K562 (cell line): ENCODE results near the gene C16orf95. TPM values are rescaled to one million over a fixed set of nuclear protein-coding genes. Genes with fewer than 3 reads are reported as not detected.

ENCODE experiments used
- CHD4 ChIP-seq: fragments of 200-600 bp; sonication (generic); IDR thresholded peaks from 3 replicates; pipeline ENCODE4 v1.6.1; 2012; ENCODE audit warnings: low read depth, mild to moderate bottlenecking, mixed read lengths, low read length, inconsistent platforms; ENCODE audit not compliant: insufficient read depth, insufficient replicate concordance, poor library complexity, severe bottlenecking
- EHMT2 ChIP-seq: fragments of 450-650 bp; IDR thresholded peaks from 2 replicates; pipeline ENCODE4 v1.6.1; 2018; ENCODE audit warnings: antibody characterized with exemption
- NR2F6 ChIP-seq: fragments of 450-650 bp; formaldehyde crosslinking; IDR thresholded peaks from 2 replicates; pipeline ENCODE4 v1.4.0; 2020; ENCODE audit warnings: mild to moderate bottlenecking
- PHF21A ChIP-seq: fragments of 450-650 bp; IDR thresholded peaks from 2 replicates; pipeline ENCODE4 v1.6.1; 2017; ENCODE audit warnings: low read depth, borderline replicate concordance
- RBBP5 ChIP-seq: fragments of 200-600 bp; sonication (generic); IDR thresholded peaks from 2 replicates; pipeline ENCODE4 v1.6.1; 2012; ENCODE audit warnings: borderline replicate concordance, mild to moderate bottlenecking, low read length, control low read depth, inconsistent platforms; ENCODE audit not compliant: insufficient read depth, poor library complexity, severe bottlenecking
- RCOR1 ChIP-seq, 2 experiments: IDR thresholded peaks; 2 replicates each; pipeline ENCODE4 v1.6.1; 2012; ENCODE audit warnings: low read depth in 2 of 2, low read length in 2 of 2, borderline replicate concordance in 1 of 2, improper control_type of control experiment in 1 of 2
- RUNX1 ChIP-seq: sonication (generic); IDR thresholded peaks from 2 replicates; pipeline ENCODE4 v1.6.1; 2016; ENCODE audit warnings: antibody characterized with exemption, low read depth
- TCF3 ChIP-seq: sonication (generic); formaldehyde crosslinking; IDR thresholded peaks from 2 replicates; pipeline ENCODE4 v1.4.0; 2020; ENCODE audit warnings: mild to moderate bottlenecking, missing genetic modification reagents
- TSHZ1 ChIP-seq: fragments of 250-450 bp; sonication (Bioruptor Pico); IDR thresholded peaks from 2 replicates; pipeline ENCODE4 v1.4.0; 2020; ENCODE audit warnings: mild to moderate bottlenecking, moderate library complexity
- USF1 ChIP-seq: sonication (generic); formaldehyde crosslinking; IDR thresholded peaks from 2 replicates; pipeline ENCODE4 v1.9.0; 2022; ENCODE audit warnings: mild to moderate bottlenecking, missing genetic modification reagents
- ZNF561 ChIP-seq: fragments of 450-650 bp; formaldehyde crosslinking; conservative IDR thresholded peaks from 2 replicates; pipeline ENCODE4 v1.4.0; 2020; ENCODE audit warnings: mild to moderate bottlenecking, moderate library complexity
- polyA plus RNA-seq, 8 experiments: library from polyadenylated mRNA; depleted of rRNA in 4 of 8; stranded (reverse) in 5 of 8; unstranded in 3 of 8; fragments of >200 nt; fragmentation: Nextera tagmentation in 2 of 8; fragmentation: Illumina TruSeq in 1 of 8; extraction: Ambion mirVana in 2 of 8; extraction: Trizol in 1 of 8; gene quantifications; 2 replicates each; pipeline versions ENCODE4 v1.2.1 to v1.2.3, GENCODE V29; 2011 to 2014; ENCODE audit warnings: inconsistent platforms in 1 of 8, missing spikeins in 1 of 8
- total RNA-seq, 7 experiments: library from RNA; depleted of rRNA in 6 of 7; stranded (reverse); fragments of >200 nt in 6 of 7; fragmentation: Illumina TruSeq in 2 of 7; extraction: Trizol in 2 of 7; gene quantifications; 2 replicates each; pipeline versions ENCODE4 v1.2.1 to v1.2.3, GENCODE V29; 2011 to 2021; ENCODE audit warnings: low replicate concordance in 1 of 7

Gene C16orf95
- total and polyA plus RNA-seq, 9 of the 15 experiments (the other 6 are each of a cell fraction or from before 2014, with no cell fraction given) = 6.5 to 20.5 (median 9.4) TPM

- no peak for TF ChIP-seq USF1 (CRISPR knock-in tag)
- TF ChIP-seq CHD4 = no peak
- TF ChIP-seq RCOR1 (IDR thresholded peaks at IDR 0.05; ENCODE audit: borderline replicate concordance in 1 of 2, low read depth in 2 of 2, low read length in 2 of 2) = no peak
- no peak for TF ChIP-seq PHF21A
- TF ChIP-seq TSHZ1 (CRISPR knock-in tag) = no peak
- no peak for TF ChIP-seq RUNX1
- TF ChIP-seq RBBP5 = no peak
- no peak for TF ChIP-seq TCF3 (CRISPR knock-in tag)
- TF ChIP-seq ZNF561 (CRISPR knock-in tag) = no peak
- no peak for TF ChIP-seq EHMT2
- TF ChIP-seq NR2F6 (CRISPR knock-in tag) = no peak
Measured at GRCh38 chr16:87337262-87337771, 20.1 kb upstream of the C16orf95 start (continued).
